GM03348 (cell line): Measurements from ENCODE around the gene OGDHL.
"Not testable (repeated sequence)": the region's sequence is repeated elsewhere in the genome, so short reads cannot be mapped to it uniquely, and the experiment has no call there.

Experiments
- DNase-seq: peaks from one replicate; pipeline ENCODE4 v3.0.0; 2012; ENCODE audit warnings: low spot score

Gene OGDHL

DNA sequence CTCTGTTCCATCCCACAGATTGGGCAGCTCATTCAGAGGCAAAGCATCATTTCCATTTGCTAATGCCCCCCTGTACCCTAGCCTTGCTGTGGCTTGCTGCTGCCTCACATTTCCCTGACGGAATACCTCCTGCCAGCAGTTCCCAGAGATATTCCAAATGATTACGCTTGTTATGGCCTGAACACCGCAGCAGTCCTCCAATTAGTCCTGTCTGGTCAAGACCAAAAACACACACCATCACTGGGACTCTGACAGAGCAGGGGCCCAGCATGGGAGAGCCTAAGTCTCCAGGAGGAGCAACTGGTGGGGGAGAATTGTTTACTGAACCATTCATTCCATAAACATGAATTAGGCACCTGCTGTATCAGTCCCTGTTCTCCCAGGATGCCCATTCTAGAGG, 6.1 kb downstream of the OGDHL start:
- DNase-seq: no peak

DNA sequence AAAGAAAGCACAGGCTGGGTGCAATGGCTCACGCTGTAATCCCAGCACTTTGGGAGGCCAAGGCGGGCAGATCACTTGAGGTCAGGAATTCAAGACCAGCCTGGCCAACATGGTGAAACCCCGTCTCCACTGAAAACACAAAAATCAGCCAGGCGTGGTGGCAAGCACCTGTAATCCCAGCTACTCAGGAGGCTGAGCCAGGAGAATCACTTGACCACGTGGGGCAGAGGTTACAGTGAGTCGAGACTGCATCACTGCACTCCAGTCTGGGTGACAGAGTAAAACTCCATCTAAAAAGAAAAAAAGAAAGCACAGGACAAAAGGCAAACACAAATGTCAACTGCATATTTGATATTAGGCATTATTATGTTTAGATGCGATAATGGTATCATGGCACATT, 7.2 kb downstream of the OGDHL start:
- DNase-seq: not testable (repeated sequence)

DNA sequence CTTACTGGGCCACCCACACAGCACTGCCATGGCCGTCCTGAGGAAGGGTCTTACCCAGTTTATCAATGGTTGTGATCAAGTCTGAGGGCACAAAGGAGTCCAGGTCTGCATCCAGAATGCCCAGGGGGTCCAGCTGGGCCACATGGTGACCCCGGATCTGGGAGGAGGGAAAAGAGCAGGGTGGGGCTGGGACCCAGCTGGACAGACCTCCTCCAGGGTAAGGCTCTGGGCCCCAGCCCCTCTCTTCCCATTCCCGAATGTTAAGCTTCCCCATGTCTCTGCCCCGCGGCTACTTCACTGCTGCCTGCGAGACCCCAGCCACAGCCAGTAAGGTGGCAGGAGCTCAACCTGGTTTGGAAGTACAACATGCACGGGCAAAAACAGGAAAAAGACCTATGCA, 9.5 kb downstream of the OGDHL start:
- DNase-seq: no peak

DNA sequence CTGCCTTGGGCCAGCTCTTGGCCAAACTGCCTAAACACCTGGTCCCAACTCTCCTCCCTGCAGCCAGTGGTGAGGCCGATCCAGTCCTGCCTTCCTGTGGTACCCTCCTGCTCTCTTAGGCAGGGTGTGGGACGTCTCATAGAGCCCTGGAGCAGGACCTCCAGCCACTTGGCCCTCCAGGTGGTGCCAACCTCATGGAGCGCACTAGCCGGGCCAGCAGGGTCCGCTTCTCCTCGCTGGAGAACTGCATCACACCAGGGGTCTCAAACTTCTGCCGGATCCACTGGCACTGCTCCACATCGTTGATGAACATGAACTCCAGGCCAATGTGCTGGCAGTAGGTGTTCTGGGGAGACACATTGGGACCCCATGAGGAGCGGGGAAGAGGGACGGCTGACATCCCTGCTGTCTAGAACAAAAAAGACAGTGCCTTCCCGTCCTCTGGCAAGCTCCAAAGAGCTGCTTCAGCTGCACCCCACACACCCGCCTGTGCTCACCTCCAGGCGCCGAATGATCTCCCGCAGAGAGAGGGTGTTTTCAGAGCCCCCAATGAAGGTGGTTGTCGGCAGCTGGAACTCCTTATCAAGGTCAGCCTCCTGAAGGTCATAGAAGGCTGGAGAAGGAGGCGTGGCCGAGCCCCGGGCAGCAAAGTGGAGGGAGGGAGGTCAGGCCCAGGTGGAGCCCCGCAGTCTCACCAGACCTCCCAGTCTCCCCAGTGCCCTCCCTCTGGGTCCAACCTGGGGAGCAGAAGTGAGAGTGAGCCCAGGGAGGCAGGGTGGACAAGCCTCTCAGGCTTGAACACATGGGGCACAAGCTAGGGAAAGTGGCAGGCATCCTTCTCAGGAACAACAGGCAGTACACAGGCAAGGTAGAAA, 10.2 kb downstream of the OGDHL start:
- no peak for DNase-seq

DNA sequence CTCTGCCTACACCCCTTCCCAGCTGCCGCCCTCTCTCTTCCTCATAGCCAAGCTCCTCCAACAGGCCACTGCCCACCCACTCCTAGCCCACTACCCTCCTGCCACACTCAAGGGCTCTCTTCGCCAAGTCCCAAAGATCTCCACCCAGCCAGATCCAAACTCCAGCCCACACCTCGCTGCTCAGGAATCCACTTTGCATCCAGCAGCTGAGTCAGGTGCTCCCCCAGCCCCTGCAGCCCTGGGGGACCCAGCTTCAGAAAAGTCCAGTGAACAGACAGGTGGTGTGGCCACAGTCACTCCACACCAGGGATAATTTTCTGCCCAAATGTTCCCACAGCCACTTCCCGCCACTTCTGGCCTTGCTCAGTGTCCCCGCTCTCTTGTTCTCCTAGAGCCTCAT, 10.9 kb downstream of the OGDHL start:
- no peak for DNase-seq

DNA sequence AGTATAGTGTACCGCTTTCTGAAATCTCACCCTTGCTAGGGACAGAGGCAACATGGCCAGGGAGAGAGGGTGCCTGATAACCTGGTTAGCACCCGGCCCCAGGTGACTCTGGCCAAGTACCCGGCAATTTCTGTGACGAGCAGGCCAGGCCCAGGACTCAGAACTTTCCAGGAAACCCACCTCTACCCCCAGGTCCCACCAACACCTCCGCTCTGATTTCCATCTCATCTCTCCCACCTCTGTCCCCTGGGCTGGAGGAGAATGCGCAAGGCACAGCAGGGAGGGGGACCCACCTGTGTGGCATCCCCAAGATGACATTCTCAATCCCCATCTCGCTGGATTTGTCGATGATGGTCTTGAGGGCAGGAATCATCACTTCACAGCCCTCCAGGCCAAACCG, 11.6 kb downstream of the OGDHL start:
- no peak for DNase-seq

DNA sequence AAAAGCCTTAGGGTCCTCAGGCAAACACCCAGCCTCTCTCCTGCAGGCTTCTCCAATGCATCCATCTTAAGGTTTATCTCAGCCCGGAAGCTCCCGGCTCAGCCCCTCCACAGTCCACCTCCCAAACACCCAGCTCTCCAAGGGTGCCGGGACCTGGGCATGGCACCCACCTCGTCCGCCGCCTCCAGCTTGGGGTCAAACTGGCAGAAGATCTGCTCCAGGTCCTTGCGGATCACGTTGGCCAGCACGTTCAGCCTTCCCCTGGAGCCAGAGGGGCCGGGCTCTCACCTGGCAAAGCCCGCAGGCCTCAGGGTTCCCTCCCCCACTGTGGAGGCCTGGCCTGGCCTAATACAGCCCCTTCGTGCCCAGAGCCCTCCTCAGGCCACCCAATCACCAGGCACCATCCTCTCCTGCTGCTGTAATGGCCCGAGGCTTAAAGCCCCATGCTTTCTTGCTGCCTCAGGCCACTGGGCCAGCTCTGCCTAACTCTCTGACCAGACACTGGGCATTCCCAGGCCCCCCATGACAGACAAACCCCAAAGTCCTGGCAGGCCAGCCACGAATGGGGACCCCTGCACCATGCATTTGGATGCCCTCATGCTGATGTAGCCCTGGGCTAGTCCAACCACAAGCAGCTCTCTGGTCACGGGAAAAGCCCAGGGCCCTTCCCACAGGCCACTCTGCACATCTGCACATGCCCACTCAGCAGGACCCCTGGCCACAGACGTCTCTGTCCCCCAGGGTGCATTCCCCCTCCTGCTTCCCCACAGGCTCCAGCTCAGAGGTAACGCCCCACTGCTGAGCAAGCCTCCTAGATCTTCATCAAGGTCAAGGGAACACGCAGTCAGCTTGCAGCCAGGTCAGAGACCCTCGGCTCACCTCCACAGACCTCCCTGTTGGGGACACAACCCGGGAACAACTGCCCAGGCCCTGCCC, 12.3 kb downstream of the OGDHL start:
- peak; percentile 4 for DNase-seq

DNA sequence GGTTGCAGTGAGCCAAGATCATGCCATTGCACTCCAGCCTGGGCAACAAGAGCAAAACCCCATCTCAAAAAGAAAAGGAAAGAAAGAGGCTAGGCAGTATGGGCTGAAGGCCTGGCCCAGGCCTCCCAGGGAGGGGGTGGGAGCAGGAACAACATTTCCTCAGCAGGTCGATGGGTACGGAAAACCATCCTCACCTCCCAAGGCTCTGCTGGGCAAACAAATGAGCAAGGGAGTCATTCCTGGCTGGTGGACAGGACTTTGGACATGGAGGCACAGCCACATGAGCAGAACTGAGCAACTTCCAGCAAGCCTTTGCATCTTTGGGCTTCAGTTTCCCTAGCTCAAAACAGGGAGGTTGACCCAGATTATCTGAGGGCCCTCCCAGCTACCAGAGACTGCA, 13.0 kb downstream of the OGDHL start:
- no peak for DNase-seq

DNA sequence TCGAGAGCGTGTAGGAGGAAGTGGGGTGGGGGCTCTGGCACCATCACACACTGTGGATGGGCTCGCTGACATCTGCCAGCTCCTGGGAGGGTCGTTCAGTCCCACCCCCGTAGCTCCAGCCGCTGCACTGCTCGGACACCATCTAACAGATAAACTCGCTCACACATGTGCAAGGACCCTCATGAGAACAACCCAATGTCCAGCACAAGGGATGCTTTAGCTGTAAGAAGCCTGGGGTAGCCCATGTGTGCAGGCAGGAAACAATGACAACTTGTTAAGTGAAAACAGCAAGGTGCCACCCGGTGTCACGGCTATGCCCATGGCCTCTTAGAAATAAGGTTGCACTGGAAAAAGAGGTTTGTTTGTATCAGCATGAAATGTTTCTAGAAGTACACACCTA, 14.1 kb downstream of the OGDHL start:
- no peak for DNase-seq

DNA sequence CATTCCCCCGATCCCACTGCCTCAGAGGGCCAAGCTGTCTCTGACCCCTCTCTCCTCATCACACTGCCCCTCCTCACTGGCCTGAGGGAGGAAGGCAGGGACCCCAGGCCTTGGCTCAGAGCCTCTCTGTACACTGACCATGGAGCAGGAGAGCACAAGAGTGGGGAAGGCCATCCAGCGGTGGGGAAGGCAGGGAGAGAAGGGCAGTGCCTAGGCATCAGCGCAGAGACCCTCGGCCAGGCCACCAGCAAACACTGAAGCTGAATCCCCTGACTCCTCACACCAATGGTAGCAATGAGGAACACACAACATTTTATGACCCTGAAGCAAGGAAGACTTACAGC, 14.8 kb downstream of the OGDHL start:
- no peak for DNase-seq

DNA sequence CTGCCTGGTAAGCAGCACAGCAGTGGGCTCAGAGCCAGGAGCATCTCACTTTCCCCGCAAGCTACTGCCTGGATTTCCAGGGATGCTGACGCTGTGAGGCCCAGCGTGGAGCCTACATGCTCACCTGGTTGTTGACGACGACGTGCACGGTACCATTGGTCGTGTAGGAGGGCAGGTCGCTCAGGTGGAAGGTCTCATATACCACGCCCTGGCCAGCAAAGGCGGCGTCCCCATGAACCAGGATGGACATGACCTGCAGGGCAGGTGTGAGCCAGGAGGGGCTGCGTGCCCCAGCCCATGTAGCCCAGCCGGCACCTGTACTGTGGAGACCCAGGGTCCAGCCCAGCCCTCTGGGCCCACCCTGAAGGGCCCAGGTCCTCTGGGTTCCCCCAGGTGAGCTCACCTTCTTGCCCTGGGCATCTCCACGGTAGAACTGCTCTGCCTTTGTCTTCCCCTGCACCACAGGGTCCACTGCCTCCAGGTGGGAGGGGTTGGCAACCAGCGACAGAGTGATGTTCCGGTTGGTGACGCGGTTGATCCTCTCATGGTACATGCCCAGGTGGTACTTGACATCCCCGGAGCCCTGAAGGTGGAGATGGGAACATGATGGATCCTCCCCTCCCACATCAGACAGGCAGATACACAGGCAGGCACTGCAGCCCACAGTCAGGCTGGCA, 15.4 kb downstream of the OGDHL start:
- DNase-seq: no peak

DNA sequence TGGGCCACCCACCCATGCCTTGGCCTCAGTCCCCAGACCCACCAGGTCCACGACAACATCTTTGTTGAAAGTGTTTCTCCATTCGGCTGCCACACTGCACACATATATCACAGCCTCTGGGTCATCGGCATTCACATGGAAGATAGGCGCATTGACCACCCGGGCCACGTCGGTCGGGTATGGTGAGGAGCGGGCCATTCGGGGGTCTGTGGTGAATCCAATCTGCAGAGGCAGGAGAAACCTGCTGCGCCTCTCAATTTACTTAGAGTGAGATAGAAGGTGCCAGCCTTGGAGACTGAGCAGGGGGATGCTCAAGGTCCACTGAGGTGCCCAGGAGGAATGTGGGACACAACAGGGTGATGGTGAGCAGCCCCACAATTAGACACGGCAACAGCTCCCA, 16.4 kb downstream of the OGDHL start:
- DNase-seq: no peak

DNA sequence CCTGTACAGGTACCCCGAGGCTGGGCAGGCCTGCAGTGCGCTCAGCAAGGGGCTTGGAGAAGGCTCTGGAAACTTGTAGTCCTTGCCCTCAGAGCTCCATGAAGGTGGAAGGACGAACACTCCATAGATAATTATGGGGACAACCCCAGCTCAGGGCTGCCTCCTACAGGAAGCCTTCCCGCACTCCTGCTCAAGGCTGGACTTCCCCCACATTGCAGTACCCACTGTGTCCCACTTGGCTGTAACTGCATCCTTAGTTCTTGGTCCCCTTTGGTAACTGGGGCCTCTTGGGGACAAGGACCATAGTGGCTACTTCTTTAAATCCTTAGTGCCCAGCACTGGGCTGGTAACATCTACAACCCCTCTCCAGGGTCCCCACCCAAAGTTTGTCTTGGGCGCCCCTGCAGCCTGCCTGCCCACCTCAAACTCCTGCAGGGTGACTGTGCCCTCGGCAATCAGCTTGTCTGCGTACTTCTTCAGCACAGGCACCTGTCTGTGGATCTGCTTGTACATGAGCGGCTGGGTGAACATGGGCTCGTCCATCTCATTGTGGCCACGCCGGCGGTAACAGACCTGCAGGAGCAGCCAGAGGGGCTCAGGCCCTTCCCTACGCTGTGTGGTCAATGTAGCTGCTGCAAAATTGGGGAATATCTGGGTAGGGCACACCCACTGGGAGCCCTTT, 17.1 kb downstream of the OGDHL start:
- DNase-seq: no peak

DNA sequence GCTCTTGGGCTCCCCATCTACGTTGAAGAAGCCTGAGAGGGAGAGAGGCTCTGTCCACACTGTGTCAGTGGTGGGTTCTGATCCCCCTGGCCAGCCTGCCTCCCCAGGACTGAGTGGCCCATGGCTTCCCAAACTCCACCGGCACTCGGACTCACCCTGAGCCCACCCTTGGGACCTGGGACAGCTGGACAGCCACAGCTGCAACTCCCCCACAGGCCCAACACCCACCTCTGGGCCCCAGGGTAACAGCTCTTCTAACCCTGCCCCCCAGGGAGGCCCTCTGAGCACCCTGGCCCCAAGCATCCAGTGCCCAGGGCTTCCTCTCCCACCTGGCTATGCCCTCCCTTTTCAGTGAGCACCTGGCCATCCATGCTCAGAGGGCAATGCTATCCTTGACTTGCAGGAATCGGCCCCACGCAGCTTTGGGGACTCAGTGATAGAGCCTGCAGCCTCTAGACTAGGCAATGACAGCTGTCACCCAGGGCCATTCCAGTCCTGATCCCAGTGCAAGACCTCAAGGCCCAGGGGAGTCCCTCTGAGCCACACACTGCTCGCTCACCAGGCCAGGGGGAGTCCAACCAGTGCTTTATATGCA, 17.9 kb downstream of the OGDHL start:
- DNase-seq: no peak

DNA sequence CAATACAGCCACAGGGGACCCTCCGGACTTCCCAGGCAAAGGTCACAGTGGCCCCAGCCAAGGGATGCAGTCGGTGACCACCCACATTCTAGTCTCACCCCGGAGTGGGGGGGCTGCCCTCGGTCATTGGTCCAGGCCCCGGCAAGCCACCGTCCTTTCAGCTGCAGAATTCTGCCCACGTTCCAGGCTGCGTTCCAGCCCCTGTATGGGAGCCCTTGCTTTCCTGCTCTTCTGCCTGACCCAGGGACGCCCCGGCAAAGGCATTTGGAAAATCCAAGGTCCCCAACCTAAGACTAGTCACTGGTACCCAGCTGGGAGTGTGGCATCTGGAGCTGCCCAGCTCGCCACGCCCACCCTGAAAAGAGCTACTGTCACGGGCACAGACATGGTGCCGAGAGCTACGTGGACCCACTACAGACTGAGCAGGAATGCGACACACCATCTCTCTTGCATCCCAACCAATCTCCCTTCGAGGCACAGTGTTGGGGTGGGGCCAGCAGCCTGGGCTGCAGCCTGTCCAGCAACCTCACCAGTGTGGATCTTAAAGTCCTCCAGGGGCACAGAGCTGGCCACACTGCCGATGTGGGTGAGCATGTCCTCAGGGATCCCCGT, 18.6 kb downstream of the OGDHL start:
- no peak for DNase-seq

DNA sequence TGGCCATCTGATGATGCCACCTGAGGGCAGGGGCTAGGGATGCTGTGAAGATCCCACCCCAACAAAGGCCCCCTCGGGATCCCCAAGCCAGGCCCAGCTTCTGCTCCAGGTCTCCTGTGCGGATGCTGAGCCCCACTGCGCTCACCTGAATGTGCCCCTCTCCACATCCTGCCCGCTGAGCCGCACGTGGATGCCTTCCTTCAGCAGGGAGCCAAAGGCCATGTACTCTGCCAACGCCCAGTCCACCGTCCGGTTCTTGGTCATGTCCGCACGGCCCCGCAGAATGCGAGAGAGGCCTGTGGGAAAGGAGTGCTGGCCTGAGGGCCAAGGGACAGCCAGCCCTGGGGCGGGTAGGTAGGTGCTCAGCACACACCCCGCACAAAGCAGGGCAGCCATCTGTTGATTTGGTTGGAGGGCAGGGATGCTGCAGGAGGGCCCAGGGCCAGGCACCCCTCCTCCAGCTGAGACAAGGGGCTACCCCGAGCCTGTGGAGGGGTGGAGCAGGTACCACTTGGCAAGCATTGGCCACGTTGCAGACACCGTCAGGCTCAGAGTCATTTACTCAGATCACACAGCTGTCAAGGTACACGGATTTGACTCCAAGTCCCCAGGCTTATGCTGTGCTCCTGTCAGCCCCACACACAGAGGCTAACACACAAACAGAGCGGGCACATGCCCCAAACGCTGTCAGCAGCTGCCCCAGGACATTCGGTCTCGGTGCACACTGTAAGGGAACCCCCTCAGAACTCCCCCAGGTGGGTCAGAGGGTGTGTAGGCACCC, 19.2 kb downstream of the OGDHL start:
- DNase-seq: no peak

DNA sequence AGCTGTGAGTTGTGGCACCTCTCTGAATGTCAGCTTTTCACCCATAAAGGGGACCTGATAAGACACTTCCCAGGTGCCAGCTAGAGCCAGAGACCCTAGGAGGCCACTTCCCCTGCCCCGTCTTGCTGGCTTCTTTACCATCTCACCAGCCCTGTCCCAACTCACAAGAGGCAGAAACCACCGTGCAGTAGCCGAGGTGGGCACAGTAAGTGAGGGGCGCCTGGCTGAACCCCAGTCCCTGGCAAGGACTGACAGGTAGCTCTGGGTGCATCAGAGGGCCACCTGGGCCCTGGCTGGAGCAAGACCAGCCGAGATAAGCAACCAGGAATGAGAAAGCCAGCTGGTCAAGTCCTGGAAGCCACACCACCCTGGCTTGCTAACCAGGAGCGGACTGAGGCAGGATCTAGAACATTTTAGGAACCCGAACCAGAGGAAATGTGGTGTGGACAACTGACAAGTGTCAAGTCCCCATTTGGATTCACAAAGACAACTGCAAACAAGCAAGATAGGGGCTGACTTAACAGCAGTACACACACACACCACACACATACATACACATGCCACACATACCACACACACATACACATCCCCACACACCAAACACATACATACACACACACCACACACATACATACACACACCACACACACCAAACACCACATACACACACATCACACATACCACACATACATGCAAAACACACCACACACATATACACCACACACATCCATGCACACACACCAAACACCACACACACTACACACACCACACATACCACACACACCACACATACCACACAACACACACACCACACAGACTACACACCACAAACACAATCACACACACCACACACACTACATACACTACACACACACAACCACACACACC, 20.8 kb downstream of the OGDHL start:
- DNase-seq: no peak

DNA sequence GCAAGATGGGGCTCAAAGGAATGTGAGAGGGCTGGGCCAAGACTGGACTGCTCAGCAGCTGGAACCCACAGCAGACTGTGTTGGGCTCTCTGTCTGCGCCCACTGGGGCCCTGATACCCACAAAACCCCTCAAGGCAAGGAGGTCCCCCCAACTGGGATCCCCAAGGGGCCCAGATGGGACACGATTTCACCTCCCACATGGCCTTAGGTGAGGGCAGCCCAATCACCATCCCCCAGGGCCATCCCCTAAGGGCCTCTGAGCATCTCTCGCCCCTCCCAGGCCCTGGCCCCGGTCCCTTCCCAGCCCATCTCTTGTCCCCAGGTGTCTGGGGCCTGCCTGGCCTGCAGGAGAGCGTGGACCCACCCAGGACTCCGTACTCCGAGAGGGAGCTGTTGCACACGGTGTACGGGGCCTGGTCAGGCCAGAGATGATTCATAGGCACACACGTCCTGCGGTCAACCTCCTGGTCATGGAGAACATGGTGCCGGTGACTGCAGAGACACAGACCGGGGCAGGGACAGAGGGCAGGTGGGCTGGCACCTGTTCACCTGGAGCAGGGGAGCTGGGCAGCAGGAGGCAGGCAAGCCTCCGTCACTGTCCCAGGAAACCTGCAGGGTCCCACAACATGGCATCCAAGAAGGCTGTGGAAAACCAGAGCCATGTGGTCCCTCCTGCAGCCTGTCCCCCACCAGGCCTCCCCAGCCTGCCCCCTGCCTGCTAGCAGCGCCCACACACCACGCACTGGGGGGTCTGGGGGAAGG, 21.6 kb downstream of the OGDHL start:
- DNase-seq: no peak

DNA sequence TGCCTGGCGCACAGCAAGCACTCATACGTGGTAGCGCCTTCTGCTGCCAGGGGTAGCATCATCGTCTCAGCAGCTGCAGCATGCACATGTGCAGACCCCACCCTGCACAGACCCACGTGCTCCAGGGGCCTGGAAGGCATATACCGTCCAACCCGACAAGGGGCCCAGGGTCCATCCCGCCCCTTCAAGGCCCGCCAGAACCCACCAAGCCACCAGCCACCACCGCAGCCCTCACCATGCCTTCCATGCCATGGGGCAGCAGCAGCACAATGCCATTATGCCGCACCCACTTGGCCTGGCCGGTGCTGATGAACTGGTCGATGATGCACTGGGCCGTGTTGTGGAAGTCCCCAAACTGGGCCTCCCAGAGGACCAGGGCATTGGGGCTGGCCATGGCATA, 22.7 kb downstream of the OGDHL start:
- DNase-seq: no peak
